ENCODE results near the gene SOX5.

The SOX5 gene

DNA sequence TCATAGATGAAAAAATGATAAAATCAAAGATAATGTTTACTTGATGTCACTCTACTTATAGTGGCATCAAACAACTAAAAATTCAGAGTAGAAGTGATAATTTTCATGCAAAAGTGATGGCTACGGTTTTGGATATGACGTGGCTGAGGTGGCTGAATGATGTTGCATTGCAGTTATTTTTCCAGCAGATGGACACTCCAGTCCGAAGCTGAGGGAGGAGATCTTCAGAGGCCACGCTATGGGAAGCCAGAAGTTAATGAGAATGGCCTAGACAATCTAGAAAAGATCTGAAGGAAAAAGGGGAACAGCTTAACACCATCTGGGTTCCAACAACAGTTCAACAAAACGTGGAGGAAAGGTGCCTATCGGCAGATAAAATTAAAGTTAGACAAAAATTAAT lies 279.8 kb downstream of the SOX5 start:
- no peak for DNase-seq

DNA sequence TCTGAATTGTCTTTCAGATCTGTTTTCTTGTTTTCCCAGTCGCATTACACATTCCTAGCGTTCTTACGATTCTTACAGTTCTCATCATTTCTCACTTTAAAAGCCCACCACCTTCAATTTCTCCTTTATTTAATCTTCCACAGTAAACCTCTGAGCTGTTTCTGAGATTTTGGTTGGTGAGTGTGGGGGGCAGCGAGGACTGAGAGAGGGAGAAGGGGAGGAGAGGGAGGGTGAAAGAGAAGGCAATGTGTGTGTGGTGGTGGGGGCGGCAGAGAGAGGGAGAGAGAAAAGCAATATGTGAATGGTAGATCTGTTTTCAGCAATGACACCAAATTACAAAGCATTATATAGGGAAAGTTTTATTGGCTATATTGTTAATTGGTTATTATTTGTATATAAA lies 282.6 kb downstream of the SOX5 start:
- no peak for DNase-seq

DNA sequence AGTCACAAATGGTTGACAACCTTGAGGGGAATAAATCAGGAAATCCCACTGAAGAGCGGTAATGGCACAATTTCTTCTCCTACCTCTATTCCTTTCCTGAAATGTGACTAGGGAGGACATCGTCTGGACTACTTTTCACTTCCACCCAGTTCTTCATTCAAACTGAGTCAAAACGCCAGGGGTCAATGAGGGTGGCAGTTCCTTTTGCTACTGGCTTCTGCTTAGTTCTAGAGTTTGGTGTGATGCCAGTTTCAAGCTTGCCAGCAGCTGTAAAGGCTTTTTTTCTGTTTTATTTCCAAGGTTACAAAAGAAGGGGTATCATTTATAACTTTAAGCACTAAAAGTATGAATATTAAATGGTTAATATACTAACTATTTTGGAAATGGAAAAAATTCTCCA lies 286.5 kb downstream of the SOX5 start:
- DNase-seq = no peak

DNA sequence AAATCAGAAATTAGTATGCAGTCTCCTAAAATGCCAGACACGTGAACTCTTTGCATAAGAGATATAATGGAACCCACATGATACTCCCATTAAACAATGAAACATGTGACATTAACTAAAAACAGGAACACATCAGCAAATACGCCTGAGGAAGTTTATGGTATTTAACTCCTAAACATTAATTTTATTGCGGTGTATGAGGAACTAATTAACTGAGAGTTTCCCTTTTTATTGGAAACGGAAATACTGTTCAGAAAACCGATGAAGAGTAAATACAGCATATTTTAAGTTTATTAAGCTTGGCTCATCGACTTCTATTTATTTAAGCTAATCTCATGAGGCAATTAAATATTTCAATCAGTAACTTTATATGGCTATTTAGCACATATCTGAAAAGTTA lies 290.3 kb downstream of the SOX5 start:
- no peak for DNase-seq

DNA sequence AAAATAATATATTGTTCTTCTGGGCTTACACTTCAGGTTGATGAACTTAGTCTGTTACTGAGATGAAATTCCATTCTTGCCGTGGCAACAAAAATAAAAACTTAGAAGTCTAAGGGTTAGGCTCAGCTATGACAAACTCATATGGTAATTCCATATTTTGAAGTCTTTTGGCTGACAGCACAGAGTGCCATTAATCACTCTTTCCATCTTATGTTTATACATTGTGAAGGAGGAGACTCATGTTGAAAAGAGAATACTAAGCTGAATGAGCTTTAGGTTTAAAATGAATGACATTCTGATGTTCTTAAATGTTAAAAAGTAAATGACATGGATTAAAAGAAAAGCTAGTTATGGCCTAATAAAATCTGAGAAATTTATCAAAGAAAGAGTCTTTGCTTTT lies 291.9 kb downstream of the SOX5 start:
- DNase-seq = no peak

DNA sequence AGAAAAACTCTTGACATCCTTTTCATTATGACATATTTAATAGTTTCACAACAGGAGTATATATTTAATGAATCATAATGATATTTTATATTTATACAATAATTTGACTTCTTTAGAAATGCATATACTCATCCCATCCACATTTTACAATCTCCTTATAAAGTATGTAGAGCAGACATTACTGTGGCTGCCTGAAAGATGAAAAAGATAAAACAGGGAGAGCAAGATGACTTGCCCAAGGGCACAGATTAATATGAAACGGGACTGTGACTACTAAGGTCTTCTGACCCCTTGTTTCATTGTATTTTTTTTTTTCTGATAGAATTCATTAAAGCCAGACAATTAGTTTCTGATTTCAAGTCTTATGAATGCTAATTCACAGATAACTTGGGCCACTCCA lies 293.6 kb downstream of the SOX5 start:
- no peak for DNase-seq

DNA sequence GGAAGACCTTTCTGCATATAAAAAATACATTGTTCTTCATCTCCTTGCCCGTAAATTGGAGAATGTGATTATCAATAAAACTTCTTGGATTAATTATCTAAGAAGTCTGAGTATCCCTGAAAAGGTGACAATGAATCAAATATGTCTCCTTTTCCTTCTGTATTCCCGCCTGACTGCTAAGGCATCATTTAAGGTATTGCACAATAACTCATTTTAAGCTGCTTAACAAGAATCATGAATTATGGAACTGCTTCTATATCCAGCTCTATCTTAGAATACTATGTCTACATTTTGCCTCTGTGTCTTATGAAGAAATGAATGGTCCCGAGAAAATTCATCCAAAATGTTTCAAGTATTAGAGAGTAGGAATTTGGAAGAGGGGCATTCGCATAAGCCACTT lies 294.4 kb downstream of the SOX5 start:
- DNase-seq = no peak

DNA sequence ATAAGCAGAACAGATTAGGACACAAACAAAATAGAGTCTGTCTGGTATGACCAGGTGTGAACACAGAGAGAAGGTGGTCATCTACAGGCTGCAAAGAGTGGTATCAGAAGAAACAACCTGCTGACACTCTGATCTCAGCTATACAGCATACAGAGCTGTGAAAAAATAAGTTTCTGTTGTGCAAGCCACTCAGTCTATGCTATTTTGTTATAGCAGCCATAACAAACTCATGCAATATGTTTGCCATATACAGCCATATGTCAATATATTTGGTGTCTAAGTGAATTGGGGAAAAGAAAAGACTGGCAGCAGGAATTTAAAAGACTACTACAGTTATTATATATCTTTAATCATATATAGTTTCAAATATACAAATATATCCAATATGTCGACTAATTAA lies 300.9 kb downstream of the SOX5 start:
- DNase-seq = no peak

DNA sequence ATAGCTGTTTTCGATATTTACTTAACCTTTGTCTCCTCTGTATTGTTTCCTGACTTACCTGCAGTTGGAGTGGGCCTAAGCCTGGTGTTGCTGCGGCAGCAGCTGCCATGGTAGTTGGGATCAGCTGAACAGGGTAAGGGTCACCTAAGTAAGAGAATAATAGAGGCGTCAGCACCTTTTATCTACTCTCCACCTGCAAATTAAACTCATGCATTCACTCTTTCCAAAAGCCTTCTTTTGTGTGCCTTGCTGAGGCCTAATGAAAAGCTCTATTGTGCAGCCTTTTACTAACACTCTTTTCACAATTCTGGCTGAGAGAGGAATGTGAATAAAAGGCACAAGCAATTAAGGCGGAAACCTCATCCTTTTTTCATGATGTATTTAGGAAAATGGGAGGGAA lies 308.7 kb downstream of the SOX5 start:
- no peak for DNase-seq

DNA sequence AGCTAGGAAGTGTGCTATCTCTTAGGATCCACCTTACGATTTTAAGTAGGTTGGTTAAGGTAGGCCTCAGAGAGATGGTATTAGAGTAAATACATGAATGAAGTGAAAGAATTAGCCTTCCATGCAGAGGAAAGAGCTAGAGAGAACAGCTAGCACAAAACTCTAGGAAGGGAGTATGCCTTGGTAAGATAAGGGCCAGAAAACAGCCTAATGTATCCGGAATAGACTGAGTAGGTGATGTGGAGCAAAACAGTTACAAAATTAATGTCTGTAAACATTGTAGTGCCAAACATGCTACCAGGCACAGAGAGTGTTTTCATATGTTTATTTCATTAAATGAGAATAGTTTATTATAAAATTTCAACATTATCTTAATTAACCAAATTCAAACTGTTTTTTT lies 315.1 kb downstream of the SOX5 start:
- DNase-seq = no peak

DNA sequence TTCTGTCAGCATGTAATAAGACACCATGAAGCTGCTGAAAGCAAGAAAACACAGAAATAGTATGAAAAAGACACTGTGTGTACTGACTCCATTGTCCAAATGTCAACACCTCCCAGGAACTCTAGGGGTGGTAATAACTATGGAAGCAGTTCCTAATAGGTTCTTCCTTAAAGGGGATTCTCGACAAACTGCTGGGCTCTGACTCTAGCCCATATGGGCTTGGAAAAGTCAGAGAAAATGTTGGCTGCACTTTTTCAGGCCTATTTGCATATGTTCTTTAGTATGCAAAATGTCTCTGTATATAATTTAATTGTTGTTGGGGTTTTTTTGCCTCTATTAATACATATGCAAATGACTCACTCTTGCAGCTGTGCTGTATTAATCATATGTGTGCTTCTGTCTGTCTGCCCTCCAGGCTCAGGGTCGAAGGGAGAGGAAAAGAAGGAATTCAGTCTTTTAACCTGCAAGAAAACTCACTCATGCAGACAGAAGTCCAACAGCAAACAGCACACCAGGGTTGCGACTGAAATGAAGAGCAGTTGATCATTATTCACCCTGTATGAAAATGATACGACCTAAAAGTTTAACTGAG lies 317.6 kb downstream of the SOX5 start:
- no peak for DNase-seq

DNA sequence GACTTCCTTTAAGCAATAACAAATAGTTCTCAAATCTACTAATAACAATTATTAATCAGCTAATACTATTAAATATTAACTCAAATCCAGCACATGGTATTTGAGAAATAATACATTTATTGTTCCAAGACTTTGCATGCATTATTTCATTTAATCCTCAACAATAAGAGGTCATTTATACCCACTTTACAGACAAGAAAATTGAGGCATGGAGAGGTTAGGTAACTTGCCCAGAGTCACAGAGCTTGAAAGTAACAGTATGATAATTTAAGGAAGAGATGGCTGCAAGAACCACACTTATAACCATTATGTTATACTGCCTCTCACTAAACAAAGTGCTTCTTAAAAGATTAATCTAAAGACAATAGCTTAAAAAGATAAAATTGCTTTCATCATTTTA lies 318.9 kb downstream of the SOX5 start:
- DNase-seq = no peak

DNA sequence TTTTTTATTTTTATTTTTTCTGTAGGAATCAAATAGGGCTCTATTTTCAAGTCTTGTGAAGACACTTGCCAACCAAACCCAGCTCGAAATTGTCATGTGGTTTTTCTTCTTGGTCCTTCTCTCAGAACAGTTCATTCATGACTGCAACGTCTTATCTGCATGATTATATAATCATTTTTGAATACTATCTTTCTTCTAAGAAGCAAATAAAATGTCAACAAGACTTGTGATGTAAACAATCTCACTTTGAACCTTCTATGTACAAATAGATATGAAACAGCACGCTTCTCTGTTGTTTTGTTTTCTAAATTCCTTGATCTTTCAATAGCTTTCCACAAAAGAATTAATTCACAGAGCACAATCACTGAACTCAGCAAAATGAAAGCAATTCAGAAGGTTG lies 320.7 kb downstream of the SOX5 start:
- no peak for DNase-seq

DNA sequence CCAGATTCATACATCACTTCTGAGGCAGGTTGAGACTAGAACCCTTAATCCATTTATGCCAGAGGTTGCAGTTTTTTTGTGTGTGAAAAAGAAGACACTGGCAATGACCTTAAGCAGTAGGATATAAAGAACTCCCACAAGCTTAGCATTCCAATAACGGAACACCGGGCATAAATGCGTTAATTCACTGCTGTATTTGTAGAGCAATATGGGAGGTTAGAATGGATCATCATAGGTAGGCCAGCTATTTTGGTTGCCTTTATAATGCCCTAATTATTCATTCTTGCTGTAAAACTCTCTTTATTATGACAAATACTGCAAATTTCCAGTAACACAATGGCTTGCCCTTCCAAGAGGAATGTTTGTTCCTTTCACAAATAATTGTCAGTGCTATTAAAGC lies 322.7 kb downstream of the SOX5 start:
- DNase-seq = no peak

DNA sequence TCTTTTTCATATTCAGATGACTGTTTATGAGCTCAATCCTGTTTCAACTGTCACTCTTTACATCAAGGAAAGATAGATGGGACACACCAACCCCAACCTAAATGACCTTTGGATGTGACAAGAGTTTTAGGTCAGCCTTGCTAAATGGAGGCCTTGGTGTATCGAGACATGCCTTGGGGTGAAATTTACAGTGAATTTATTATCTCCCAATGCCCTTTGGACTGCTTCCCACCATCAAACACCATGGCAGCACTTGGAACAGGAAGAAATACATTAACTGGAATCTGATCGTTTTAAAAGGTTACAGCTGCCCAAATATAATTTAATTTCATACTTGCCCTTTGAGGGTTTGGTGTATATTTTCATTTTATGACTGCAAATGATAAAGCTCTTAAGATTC lies 327.6 kb downstream of the SOX5 start:
- DNase-seq = no peak

DNA sequence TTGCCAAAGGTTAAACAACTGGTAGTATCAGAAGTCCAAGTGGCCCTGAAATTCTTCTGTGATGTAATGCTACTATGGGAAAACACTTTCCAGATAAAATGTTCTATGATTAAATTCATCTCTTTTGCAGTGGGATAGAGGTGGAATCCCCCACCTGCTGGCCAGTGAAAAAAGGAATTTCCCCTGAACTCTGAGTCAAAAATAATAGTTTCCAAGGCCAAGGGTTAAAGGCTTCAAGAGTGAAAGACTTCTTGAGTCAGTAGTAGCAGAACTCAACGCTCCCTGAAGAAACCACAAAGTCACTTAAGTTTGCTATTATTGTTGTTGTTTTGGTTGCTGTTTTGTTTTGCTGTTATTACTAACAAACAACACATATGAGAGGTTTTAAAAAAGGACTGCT lies 330.8 kb downstream of the SOX5 start:
- no peak for DNase-seq

DNA sequence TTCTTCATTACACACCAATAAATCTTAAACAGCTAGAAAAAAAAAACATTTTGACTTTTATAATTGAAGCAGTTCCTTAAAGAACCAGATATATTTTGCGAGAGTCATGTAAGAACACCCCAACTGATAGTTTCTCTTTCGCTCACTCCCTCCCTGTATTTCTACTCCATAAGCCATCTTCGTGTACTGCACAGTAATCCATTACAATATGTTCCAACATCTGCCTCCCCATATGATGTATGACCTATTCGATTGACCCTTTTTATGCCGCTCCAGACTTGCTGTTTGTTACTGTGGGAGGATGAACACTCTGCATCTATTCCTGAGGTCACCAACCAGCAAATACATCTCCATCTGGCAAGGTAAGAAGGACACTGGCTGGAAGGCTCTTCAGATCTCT lies 331.7 kb downstream of the SOX5 start:
- no peak for DNase-seq

DNA sequence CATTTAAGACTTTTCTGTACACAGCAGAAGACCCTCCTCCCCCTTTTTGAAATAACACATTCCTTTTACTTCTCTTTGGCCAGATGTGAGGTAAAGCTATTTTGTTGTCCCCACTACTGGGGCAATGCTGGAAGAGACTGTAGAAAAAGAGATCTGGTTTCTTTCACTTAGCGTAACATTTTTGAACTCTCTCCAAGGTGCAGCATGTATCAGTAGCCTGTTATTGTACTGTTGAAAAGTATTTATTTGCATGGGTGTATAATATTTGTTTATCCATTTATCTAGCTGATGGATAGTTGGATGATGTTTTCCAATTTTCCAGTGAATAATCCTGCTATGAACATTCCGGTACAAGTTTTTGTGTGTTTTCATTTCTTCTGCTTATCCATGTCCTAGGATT lies 335.2 kb downstream of the SOX5 start:
- no peak for DNase-seq

DNA sequence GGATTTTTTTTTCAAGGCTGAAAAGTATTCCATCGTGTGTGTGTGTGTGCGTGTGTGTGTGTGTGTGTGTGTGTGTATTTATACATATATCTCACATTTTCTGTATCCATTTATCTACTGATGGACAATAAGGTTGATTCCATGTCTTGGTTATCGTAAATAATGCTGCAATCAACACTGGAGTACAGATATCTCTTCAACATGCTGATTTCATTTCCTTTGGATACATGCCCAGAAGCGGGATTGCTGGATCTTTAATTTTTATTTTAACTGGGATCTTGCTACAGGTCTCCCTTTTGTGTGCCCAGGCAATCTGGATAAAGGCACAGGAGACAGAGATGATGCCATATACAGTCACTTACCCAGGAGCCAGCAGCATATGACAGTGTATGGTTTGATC lies 338.1 kb downstream of the SOX5 start:
- no peak for DNase-seq

DNA sequence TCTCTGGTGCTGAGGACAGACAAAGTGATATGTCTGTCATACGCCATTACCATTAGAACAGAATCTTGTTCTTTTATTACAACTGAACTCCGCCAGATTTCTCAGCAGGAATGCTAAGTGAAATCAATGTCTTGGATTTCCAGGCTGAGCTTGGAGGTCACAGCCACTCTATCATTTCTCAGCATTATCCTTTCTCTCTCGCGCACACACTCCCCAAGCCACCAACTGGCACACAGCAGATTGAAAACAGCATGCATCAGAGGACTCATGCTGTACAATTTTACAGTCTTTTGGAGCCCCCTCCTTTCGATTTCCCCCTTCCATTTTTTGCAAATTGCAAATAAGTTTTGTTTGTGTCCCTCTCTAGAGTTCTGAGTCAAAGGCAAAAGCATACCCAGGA lies 348.6 kb downstream of the SOX5 start:
- DNase-seq = no peak

DNA sequence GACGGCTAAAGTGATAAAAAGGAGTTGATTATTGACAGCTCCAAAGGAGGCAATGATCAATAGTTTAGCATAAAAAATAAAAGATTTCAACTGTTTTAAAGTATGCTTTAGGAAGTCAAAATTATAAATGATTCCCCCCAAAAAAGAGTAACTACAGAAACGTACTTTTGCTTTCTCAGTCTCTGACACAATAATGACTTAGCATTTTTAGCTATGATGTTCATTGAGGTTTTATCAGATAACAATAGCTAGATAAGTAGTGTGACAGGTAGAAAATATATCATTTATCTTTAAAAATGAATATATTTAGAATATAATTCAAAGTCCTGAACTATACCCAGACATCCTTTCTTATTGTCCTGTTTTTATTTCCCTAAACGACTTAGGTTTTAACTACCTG lies 352.9 kb downstream of the SOX5 start:
- no peak for DNase-seq

DNA sequence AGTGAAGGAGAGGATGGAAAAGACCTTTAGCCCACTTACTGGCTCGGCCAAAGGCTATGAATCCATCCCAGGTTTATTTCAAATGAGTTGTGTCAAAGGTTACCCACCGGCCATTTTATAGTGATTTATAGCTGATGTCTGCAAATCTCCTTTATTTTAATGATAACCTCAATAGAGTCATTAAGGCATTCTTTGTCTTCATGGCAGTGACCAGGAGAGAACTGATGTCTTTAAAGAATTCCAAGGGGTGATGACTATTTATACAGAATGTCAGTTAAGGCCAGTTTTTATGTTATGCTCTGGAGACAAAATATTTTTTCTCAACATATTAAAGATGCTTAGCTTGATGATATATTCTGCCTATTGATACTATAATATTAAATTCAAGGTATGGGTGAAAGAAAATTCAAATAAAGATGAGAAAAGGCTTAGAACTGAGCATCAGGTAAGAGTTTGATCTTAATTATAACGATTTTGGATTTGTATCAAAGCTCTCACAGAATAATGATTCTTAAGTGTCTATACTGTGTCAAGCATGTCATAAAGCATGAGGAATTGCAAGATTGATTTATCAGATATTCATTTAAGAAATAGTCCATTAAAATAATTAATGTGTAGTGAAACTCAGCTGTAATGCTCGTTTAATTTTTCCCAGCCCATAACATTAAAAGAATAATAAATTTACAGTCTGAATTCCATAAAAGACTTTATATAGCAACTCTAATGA lies 361.5 kb downstream of the SOX5 start:
- DNase-seq = no peak

DNA sequence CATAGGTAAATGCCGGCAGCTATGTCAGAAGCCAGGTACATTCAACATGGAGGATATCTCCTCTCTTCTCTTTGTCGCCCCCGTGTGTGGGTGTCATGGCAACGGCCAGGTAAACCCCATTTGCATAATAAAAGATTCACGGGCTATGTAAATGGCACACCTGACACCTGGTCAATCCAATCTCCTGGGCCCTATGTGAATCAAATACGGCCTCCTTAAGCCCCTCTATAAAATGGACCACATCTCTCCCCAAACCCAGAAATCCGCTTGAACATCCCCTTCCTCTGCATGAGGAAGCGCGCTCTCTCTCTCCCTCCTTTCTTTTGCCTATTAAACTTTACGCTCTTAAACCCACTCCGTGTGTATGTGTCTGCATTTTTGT lies 363.7 kb downstream of the SOX5 start:
- no peak for DNase-seq

DNA sequence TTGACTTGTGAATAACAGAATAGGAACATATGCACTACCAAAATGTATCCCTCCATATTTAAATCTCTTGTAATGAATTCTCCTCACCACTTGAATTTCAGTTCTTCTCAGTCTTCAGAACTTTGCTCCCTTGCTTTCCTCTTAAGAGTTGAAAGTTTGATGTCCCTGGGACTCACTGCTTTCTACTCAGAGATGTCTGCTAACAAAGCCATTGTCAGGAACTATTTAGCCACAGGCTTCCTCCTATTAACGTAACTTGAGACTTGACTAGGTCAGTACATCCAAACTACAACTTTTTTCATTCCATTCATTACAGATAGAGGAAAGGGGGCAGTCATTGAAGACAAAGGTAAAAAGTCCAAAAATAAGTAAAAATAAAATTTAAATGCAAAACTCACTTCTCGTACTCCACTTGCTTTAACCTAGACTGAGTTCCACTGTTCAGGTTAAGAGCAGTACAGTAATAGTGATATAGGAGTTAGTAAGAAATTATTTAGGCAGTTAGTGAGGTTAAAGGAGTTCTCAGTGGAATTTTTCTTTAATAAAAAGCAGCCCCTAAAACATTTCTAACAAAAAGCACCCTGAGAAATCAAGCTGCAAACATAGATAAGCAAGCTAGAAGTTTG lies 364.2 kb downstream of the SOX5 start:
- no peak for DNase-seq

DNA sequence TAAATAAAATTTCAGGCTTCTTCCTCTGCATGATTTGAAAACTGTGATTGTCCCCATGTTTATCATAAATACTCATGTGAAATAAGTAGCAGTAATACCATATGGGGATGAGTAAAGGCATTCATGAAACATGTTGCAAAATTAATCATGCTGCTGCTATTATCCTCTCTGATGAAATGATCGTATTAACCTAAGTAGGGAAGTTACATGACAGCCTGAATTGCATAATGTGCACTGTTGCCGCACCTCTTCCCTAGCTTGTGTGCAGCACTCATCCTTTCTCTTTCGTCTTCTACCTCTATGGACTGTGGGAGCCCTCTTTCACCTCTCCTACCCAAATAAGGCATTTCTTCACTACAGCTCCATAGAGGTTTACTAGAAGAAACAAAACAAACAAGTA lies 367.6 kb downstream of the SOX5 start:
- DNase-seq = no peak
